Neuronal stem cell (in vitro differentiated cells): Measurements from ENCODE around the gene CARD18.
"Not testable (repeated sequence)": the region's sequence is repeated elsewhere in the genome, so short reads cannot be mapped to it uniquely, and the experiment has no call there.

Experiments used
- DNase-seq: peaks from one replicate; pipeline ENCODE4 v3.0.0-alpha.2; 2013; ENCODE audit warnings: low spot score
- H2AFZ ChIP-seq: one replicate; pipeline ENCODE4 v1.6.1; 2013; ENCODE audit warnings: mild to moderate bottlenecking, low read length, inconsistent platforms
- H2AK5ac ChIP-seq: 2 replicates; pipeline ENCODE4 v1.6.1; 2013; ENCODE audit warnings: low read depth, mild to moderate bottlenecking, inconsistent platforms, low read length, moderate library complexity, mixed read lengths
- H2BK120ac ChIP-seq: 2 replicates; pipeline ENCODE4 v1.6.1; 2013; ENCODE audit warnings: low read depth, mild to moderate bottlenecking, inconsistent platforms, low read length, moderate library complexity, mixed read lengths
- H2BK12ac ChIP-seq: one replicate; pipeline ENCODE4 v1.6.1; 2013; ENCODE audit warnings: low read length, inconsistent platforms
- H2BK15ac ChIP-seq: 2 replicates; pipeline ENCODE4 v1.6.1; 2013; ENCODE audit warnings: mild to moderate bottlenecking, low read length, inconsistent platforms, mixed read lengths
- H2BK5ac ChIP-seq: one replicate; pipeline ENCODE4 v1.6.1; 2013; ENCODE audit warnings: inconsistent platforms, mild to moderate bottlenecking, low read length, moderate library complexity
- H3K14ac ChIP-seq: one replicate; pipeline ENCODE4 v1.6.1; 2013; ENCODE audit warnings: low read length, inconsistent platforms
- H3K18ac ChIP-seq: 2 replicates; pipeline ENCODE4 v1.6.1; 2013; ENCODE audit warnings: low read length, inconsistent platforms
- H3K23ac ChIP-seq: 2 replicates; pipeline ENCODE4 v1.6.1; 2013; ENCODE audit warnings: low read depth, mild to moderate bottlenecking, mixed read lengths, low read length, inconsistent platforms; ENCODE audit not compliant: poor library complexity
- H3K27ac ChIP-seq: replicated peaks from 3 replicates; pipeline ENCODE4 v1.5.1; 2013; ENCODE audit warnings: low read length, inconsistent platforms
- H3K27me3 ChIP-seq, 3 experiments: 2 replicates each; pipeline ENCODE4 v1.6.1; 2013; ENCODE audit warnings: low read length in 3 of 3, mild to moderate bottlenecking in 2 of 3, inconsistent platforms in 1 of 3, low read depth in 1 of 3, mixed read lengths in 1 of 3, moderate library complexity in 1 of 3; ENCODE audit not compliant: control insufficient read depth in 3 of 3, insufficient read depth in 3 of 3
- H3K36me3 ChIP-seq, 2 donors: replicated peaks in 1 of 2; 2 replicates each; pipeline ENCODE4 v1.6.1; 2013; ENCODE audit warnings: low read length in 2 of 2; ENCODE audit not compliant: control insufficient read depth in 2 of 2, insufficient read depth in 2 of 2
- H3K4ac ChIP-seq: 2 replicates; pipeline ENCODE4 v1.6.1; 2013; ENCODE audit warnings: inconsistent platforms, mild to moderate bottlenecking, low read length, moderate library complexity
- H3K4me1 ChIP-seq, 2 donors: 1 replicate in 1 of 2; 2 replicates in 1 of 2; pipeline ENCODE4 v1.6.1; 2013; ENCODE audit warnings: low read length in 2 of 2, low read depth in 1 of 2; ENCODE audit not compliant: control insufficient read depth in 2 of 2, insufficient read depth in 1 of 2
- H3K4me2 ChIP-seq: one replicate; pipeline ENCODE4 v1.6.1; 2013; ENCODE audit warnings: mild to moderate bottlenecking, low read length, inconsistent platforms; ENCODE audit not compliant: insufficient read depth, poor library complexity, severe bottlenecking
- H3K4me3 ChIP-seq, 2 donors: 2 replicates each; pipeline ENCODE4 v1.5.1; 2013; ENCODE audit warnings: low read length in 2 of 2, mild to moderate bottlenecking in 2 of 2, inconsistent platforms in 1 of 2, moderate library complexity in 1 of 2
- H3K79me1 ChIP-seq: one replicate; pipeline ENCODE4 v1.6.1; 2013; ENCODE audit warnings: low read depth, mild to moderate bottlenecking, inconsistent platforms, low read length, moderate library complexity
- H3K9ac ChIP-seq: one replicate; pipeline ENCODE4 v1.6.1; 2013; ENCODE audit warnings: mild to moderate bottlenecking, low read depth, low read length, inconsistent platforms; ENCODE audit not compliant: poor library complexity
- H3K9me3 ChIP-seq, 2 donors: replicated peaks in 1 of 2; 2 replicates each; pipeline versions ENCODE3 to v1.6.1; 2013; ENCODE audit warnings: low read length in 2 of 2, mild to moderate bottlenecking in 2 of 2, inconsistent platforms in 1 of 2, low read depth in 1 of 2, mixed read lengths in 1 of 2, moderate library complexity in 1 of 2; ENCODE audit not compliant: control insufficient read depth in 2 of 2, insufficient read depth in 1 of 2
- H4K8ac ChIP-seq: one replicate; pipeline ENCODE4 v1.6.1; 2013; ENCODE audit warnings: low read depth, mild to moderate bottlenecking, inconsistent platforms, low read length, moderate library complexity
- H4K91ac ChIP-seq: one replicate; pipeline ENCODE4 v1.6.1; 2013; ENCODE audit warnings: low read length, low read depth, mild to moderate bottlenecking, inconsistent platforms; ENCODE audit not compliant: poor library complexity
- WGBS, 2 donors: extraction: QIAGEN DNeasy Blood & Tissue Kit; methylation state at CpG; one replicate each; pipeline ENCODE4 v1.1.7; 2013; ENCODE audit warnings: missing lambda C conversion rate in 2 of 2, mixed read lengths in 1 of 2; ENCODE audit not compliant: insufficient read length in 2 of 2, insufficient replicate concordance in 1 of 2; ENCODE audit errors: extremely low coverage in 2 of 2; 5-methylcytosine and 5-hydroxymethylcytosine counted together

Gene CARD18

GRCh38 chr11:105107226-105107825 lies 32.2 kb downstream of the CARD18 start:
- not testable (repeated sequence) for H3K9me3 ChIP-seq, H3K23ac ChIP-seq, H3K14ac ChIP-seq, H3K4me3 ChIP-seq, H2BK5ac ChIP-seq, H3K9ac ChIP-seq, H3K27ac ChIP-seq, H3K4ac ChIP-seq, H3K4me1 ChIP-seq, H4K8ac ChIP-seq, DNase-seq, H3K27me3 ChIP-seq, H2AK5ac ChIP-seq, H4K91ac ChIP-seq, H3K79me1 ChIP-seq, H3K4me2 ChIP-seq, H2BK12ac ChIP-seq, H3K36me3 ChIP-seq, H2BK120ac ChIP-seq, H3K18ac ChIP-seq, H2AFZ ChIP-seq, H2BK15ac ChIP-seq
- WGBS, 2 donors = no CpG with 5 or more reads among the region's 8 CpGs

GRCh38 chr11:105106140-105106539 lies 33.4 kb downstream of the CARD18 start:
- Histone ChIP-seq H4K8ac (no peak overlapping the region), H2BK5ac (no peak overlapping the region), H3K4me3 (no peak overlapping the region), H3K4me2 (no peak overlapping the region), H3K36me3 (no peaks in the 10 kb centered on the region), H3K9ac (no peak overlapping the region), H3K79me1 (no peaks in the 10 kb centered on the region), H4K91ac (no peak overlapping the region), H3K27ac (no peak overlapping the region), H3K27me3 (no peaks in the 10 kb centered on the region), H3K9me3 (no peaks in the 10 kb centered on the region), H3K4me1 (no peaks in the 10 kb centered on the region), H2AK5ac (no peak overlapping the region), H2BK12ac (no peak overlapping the region), H3K4ac (no peak overlapping the region), H3K18ac (no peak overlapping the region), H2BK15ac (no peak overlapping the region), H2AFZ (no peak overlapping the region), H3K23ac (no peak overlapping the region), H3K14ac (no peak overlapping the region), H2BK120ac (no peak overlapping the region)
- no CpG with 5 or more reads among the region's 1 CpG for WGBS, 2 donors
- no peak for DNase-seq

GRCh38 chr11:105104292-105104691 lies 35.3 kb downstream of the CARD18 start:
- H2AFZ ChIP-seq = no peak overlapping the region
- H3K9ac ChIP-seq = no peak overlapping the region
- no peak overlapping the region for H2BK5ac ChIP-seq
- no peaks in the 10 kb centered on the region for H3K27me3 ChIP-seq
- H3K79me1 ChIP-seq = no peaks in the 10 kb centered on the region
- H3K9me3 ChIP-seq = no peaks in the 10 kb centered on the region
- H3K18ac ChIP-seq = no peak overlapping the region
- DNase-seq = no peak
- no CpG with 5 or more reads among the region's 1 CpG for WGBS, 2 donors
- no peak overlapping the region for H3K23ac ChIP-seq
- H3K4me2 ChIP-seq = no peak overlapping the region
- H3K4me1 ChIP-seq = no peaks in the 10 kb centered on the region
- no peak overlapping the region for H2BK120ac ChIP-seq
- no peak overlapping the region for H3K4ac ChIP-seq
- H4K91ac ChIP-seq = no peak overlapping the region
- no peaks in the 10 kb centered on the region for H3K36me3 ChIP-seq
- H2BK15ac ChIP-seq = no peak overlapping the region
- H3K4me3 ChIP-seq = no peak overlapping the region
- no peak overlapping the region for H3K14ac ChIP-seq
- H3K27ac ChIP-seq = no peak overlapping the region
- no peak overlapping the region for H2AK5ac ChIP-seq
- H2BK12ac ChIP-seq = no peak overlapping the region
- H4K8ac ChIP-seq = no peak overlapping the region

GRCh38 chr11:105103336-105103735 lies 36.2 kb downstream of the CARD18 start:
- Histone ChIP-seq H3K4me1 (no peaks in the 10 kb centered on the region), H2BK15ac (no peak overlapping the region), H2AFZ (no peak overlapping the region), H3K27me3 (no peaks in the 10 kb centered on the region), H3K23ac (no peak overlapping the region), H3K27ac (no peak overlapping the region), H2BK120ac (no peak overlapping the region), H2BK12ac (no peak overlapping the region), H3K14ac (no peak overlapping the region), H3K4me2 (no peak overlapping the region), H3K18ac (no peak overlapping the region), H3K9ac (no peak overlapping the region), H4K8ac (no peak overlapping the region), H3K36me3 (no peaks in the 10 kb centered on the region), H2BK5ac (no peak overlapping the region), H3K79me1 (no peaks in the 10 kb centered on the region), H3K4ac (no peak overlapping the region), H3K4me3 (no peak overlapping the region), H4K91ac (no peak overlapping the region), H3K9me3 (no peaks in the 10 kb centered on the region), H2AK5ac (no peak overlapping the region)
- no peak for DNase-seq
